Measurements from ENCODE around the gene FAM131B. TPM values are rescaled to one million over a fixed set of nuclear protein-coding genes. Genes with fewer than 3 reads are reported as not detected.

The FAM131B gene
- total RNA-seq, 1 donor from 2014 or later = 0.53 TPM

DNA sequence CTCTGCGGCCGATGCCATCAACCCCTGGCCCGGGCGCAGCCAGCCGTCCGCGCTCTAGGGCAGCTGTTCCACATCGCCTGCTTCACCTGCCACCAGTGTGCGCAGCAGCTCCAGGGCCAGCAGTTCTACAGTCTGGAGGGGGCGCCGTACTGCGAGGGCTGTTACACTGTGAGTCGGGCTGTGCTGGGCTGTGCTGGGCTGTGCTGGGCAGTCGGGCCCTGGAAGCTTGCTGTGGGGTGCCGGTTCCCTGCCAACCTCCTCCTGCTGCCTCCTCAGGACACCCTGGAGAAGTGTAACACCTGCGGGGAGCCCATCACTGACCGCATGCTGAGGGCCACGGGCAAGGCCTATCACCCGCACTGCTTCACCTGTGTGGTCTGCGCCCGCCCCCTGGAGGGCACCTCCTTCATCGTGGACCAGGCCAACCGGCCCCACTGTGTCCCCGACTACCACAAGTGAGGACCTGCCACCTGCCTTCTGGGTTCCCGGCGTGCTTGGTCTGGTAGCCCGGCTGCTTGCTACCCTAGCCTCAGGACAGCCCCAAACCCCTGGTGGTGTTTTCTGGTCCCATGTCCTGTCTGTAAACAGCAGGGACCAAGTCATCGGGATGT, 26.1 kb upstream of the FAM131B start:
- FAIRE-seq (no peak), DNase-seq (ENCODE audit: low read depth) (no peak)
- peaks cover 47% of the 10 kb centered on the region for H3K36me3 ChIP-seq (ENCODE audit: control insufficient read depth, insufficient read depth, low read length)
- TF ChIP-seq, protein P1, sequence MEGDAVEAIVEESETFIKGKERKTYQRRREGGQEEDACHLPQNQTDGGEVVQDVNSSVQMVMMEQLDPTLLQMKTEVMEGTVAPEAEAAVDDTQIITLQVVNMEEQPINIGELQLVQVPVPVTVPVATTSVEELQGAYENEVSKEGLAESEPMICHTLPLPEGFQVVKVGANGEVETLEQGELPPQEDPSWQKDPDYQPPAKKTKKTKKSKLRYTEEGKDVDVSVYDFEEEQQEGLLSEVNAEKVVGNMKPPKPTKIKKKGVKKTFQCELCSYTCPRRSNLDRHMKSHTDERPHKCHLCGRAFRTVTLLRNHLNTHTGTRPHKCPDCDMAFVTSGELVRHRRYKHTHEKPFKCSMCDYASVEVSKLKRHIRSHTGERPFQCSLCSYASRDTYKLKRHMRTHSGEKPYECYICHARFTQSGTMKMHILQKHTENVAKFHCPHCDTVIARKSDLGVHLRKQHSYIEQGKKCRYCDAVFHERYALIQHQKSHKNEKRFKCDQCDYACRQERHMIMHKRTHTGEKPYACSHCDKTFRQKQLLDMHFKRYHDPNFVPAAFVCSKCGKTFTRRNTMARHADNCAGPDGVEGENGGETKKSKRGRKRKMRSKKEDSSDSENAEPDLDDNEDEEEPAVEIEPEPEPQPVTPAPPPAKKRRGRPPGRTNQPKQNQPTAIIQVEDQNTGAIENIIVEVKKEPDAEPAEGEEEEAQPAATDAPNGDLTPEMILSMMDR (IDR thresholded peaks at IDR 0.05; ENCODE audit: insufficient read depth, low read length, severe bottlenecking) = no peak
- no peaks in the 10 kb centered on the region for H3K27me3 ChIP-seq (ENCODE audit: control insufficient read depth, insufficient read depth, low read length)
- H3K4me3 ChIP-seq (ENCODE audit: low read depth, low read length) = no peak overlapping the region

DNA sequence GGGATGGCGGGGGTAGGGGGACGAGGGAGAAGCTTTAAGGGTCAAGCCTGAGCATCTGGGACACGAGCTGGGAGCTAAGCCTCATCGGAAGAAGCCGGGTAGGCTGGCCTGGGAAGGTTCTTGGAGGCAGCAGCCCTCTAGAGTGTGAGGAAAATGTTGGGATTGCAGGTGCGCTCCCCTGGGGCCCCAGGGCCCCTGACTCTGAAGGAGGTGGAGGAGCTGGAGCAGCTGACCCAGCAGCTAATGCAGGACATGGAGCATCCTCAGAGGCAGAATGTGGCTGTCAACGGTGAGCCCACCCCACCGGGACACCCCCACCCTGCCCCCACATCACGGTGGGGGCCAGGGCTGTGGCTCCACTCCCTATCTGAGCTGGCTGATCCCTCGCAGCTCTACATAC, 25.5 kb upstream of the FAM131B start:
- Histone ChIP-seq H3K4me3 (ENCODE audit: low read depth, low read length) (no peak overlapping the region), H3K27me3 (ENCODE audit: control insufficient read depth, insufficient read depth, low read length) (no peaks in the 10 kb centered on the region), H3K36me3 (ENCODE audit: control insufficient read depth, insufficient read depth, low read length) (peaks cover 47% of the 10 kb centered on the region)
- FAIRE-seq (no peak), DNase-seq (ENCODE audit: low read depth) (no peak)
- TF ChIP-seq, protein P1 (IDR thresholded peaks at IDR 0.05; ENCODE audit: insufficient read depth, low read length, severe bottlenecking) = no peak

DNA sequence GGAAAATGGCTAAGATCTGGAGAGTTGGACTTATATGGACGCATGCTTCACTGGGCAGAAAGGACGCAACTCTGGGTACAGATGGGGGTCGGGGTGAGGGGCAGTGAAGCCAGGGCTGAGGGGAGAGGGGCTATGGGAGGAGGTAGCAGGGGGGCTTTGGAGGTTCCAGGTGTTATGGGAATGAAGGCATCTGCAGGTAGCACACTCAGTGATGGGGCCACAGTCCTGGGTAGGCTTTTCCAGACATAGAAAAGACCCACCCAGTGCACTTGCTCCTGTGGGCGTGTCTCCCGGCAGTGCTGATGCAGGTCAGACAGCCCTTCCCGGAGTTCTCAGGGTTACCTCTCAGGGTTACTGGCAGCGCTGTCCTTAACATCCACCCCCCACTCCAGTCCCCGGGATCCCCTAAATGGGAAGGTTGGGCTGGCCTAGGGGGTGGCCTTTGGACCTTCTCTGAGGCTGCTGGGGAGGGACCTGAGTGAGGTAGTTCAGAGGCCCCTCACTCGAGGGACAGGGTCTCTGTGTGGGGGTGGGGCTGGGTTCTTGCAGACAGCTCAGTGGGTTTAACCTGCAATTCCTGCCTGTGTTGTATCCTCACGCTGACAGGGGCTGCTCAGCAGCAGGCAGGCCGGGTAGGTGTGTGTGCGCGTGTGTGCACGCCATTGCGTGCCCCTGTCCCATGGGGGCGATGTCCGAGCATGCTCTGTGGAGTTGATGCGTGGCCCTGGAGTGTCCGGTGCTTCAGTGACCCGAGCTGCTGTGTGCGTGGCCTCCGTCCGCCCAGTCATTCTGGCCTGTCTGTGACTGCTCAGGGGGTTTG, 24.9 kb upstream of the FAM131B start:
- Histone ChIP-seq H3K4me3 (ENCODE audit: low read depth, low read length) (no peak overlapping the region), H3K27me3 (ENCODE audit: control insufficient read depth, insufficient read depth, low read length) (no peaks in the 10 kb centered on the region), H3K36me3 (ENCODE audit: control insufficient read depth, insufficient read depth, low read length) (peaks cover 51% of the 10 kb centered on the region)
- TF ChIP-seq, protein P1 (IDR thresholded peaks at IDR 0.05; ENCODE audit: insufficient read depth, low read length, severe bottlenecking) = peak; percentile 25
- no peak for FAIRE-seq
- DNase-seq (ENCODE audit: low read depth) = no peak

DNA sequence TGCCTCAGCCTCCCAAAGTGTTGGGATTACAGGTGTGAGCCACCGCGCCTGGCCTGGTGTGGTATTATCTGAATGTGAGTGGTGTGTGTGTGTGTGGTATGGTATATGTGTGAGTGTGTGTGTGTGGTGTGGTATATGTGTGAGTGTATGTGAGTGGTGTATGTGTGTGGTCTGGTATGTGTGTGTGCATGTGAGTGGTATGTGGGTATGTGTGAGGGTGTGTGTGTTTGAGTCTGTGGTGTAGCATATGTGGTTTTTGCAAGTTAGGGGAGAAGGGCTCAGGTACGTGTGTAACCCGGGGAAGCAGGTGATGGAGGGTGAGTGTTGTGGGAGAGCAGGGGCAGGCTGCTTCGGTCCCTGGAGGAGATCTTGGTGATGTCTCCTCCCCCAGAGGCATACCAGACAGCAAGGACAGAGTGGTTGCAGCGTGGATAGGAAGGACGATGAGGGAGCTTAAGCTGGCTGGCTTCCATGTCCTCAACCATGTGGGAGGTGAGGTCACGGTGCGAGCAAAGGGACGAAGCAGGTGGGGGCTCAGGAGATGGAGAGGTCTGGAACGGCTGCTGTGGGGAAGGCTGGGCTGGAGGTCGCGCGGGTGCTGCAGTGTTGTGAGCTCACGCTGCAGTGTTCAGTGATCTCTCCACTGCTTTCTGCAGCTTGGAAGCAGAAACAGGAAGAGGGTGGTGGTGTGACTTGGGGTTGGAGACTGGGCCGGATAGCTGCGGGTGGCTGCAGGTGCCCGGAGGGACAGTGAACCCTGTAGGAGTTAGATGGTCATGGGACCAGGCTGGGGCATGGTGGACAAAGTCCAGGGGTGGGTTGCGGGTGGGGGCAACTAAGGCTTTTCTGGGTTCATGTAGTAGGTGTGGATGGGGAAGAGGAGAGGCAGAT, 23.6 kb upstream of the FAM131B start:
- Histone ChIP-seq H3K27me3 (ENCODE audit: control insufficient read depth, insufficient read depth, low read length) (no peaks in the 10 kb centered on the region), H3K4me3 (ENCODE audit: low read depth, low read length) (no peak overlapping the region), H3K36me3 (ENCODE audit: control insufficient read depth, insufficient read depth, low read length) (peaks cover 42% of the 10 kb centered on the region)
- FAIRE-seq = no peak
- DNase-seq (ENCODE audit: low read depth) = no peak
- TF ChIP-seq, protein P1 (IDR thresholded peaks at IDR 0.05; ENCODE audit: insufficient read depth, low read length, severe bottlenecking) = no peak

DNA sequence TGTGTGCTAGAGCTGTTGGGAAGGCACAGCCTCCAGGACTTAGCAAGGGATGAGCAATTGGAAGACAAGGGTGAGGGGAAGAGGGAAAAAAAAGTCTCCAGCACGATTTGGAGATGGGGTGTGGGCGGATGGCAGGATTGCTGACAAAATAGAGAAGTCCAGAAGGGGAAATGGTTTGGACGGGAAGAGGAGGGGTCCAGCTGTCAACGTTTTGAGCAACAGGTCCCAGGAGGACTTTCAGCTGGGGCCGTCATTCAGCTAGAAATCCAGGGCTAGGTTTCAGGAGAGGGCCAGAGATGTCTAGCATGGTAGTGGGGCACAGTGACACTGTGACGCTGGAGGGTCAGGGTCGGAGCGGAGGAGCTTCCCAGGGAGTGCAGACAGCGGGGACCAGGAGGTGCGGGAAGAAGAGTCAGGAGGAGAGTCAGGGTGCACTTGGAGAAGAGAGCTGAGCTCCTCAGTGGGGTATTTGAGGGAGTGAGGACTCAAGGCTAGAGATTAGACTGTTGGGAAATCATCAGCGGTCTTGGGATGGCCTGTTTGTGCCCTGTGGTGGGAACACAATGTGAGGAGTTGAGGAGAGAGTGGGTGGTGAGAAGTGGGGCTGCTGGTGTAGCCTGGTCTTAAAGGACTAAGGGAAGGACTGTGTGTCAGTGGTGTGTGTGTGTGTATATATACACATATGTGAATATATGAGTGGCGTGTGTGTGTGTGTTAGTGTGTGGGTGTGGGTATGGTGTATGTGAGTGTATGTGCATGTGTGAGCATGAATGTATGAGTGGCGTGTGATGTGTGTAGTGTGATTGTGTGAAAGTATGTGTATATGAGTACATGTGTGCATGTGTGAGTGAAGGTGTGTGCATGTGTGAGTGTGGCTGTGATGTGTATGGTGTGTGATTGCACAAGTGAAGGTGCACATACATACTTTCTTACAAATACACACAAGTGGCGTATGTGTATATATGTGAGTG, 22.4 kb upstream of the FAM131B start:
- FAIRE-seq (no peak), DNase-seq (ENCODE audit: low read depth) (no peak)
- Histone ChIP-seq H3K36me3 (ENCODE audit: control insufficient read depth, insufficient read depth, low read length) (peaks cover 37% of the 10 kb centered on the region), H3K27me3 (ENCODE audit: control insufficient read depth, insufficient read depth, low read length) (no peaks in the 10 kb centered on the region), H3K4me3 (ENCODE audit: low read depth, low read length) (no peak overlapping the region)
- TF ChIP-seq, protein P1 (IDR thresholded peaks at IDR 0.05; ENCODE audit: insufficient read depth, low read length, severe bottlenecking) = no peak
